ENCODE measurements around the gene OPRD1.

- TF ChIP-seq CTCF (conservative IDR thresholded peaks at IDR 0.05; ENCODE audit: low read length): no peak
- no peak for TF ChIP-seq EZH2phosphoT487 (IDR thresholded peaks at IDR 0.05; ENCODE audit: borderline replicate concordance)
Observed at GRCh38 chr1:28913786-28914227, 101.8 kb downstream of the OPRD1 start.

Data from Loucy (cell line).